ENCODE data around the gene ZSCAN26. TPM values are rescaled to one million over a fixed set of nuclear protein-coding genes. Genes with fewer than 3 reads are reported as not detected.

The ZSCAN26 gene
- total RNA-seq, 1 experiment from 2014 or later: 9.0 TPM

DNA sequence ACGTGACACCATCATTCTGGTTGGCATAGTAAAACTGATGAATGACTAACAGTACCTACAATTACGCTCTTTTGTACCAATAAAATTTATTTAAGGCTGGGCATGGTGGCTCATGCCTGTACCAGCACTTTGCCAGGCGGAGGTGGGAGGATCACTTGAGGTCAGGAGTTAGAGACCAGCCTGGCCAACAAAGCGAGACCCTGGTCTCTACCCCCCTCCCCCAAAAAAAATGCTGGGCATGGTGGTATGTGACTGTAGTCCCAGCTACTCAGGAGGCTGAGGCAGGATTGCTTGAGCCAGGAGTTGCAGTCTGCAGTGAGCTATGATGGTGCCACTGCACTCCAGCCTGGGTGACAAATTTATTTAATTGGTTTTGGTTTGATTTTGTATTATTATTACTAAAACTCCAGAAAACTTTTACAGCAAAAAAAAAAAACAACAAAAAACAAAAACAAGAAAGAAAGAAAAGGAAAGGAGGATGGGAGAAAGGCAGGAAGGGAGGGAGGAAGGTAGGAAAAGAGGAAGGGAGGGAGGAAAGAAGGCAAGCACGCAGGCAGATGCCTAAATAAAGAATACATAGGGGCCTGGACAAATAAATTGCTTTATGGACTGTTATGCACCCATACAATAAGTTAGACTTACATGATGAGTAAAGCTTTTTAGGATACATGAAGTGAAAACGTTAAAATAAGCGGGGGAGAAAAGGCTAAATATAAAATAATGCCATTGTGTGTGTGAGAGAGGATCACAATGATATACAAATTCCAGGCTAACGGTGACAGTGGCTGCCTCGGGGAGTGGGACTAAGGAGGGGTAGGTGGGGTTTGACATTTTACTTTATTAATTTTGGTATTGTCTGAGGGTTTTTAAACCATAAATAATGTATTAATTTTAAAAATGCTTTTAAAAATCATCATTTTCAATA lies 42.5 kb upstream of the ZSCAN26 start:
- Histone ChIP-seq H3K27me3 (ENCODE audit: insufficient read depth, low read length) (peaks cover 6% of the 10 kb centered on the region; the same call in 1 of the 2 replicates), H3K79me2 (ENCODE audit: insufficient read depth, low read length) (no peaks in the 10 kb centered on the region), H3K23me2 (ENCODE audit: insufficient read length, low read depth, low read length, poor library complexity, severe bottlenecking) (peaks cover 7% of the 10 kb centered on the region), H2AFZ (ENCODE audit: low read length) (peak overlapping the region; percentile 52), H3K14ac (ENCODE audit: insufficient read depth, low read length) (no peak overlapping the region), H3K9me3 (ENCODE audit: control insufficient read depth, low read depth, low read length) (no peaks in the 10 kb centered on the region), H3K56ac (ENCODE audit: insufficient read length, low read depth, low read length) (no peak overlapping the region), H3K23ac (ENCODE audit: insufficient read length, low read depth, low read length) (no peak overlapping the region), H4K20me1 (ENCODE audit: control insufficient read depth, insufficient read depth, insufficient read length) (no peaks in the 10 kb centered on the region), H3K4me2 (ENCODE audit: insufficient read depth, insufficient read length, low read length) (peak overlapping the region; percentile 78), H3K79me1 (ENCODE audit: insufficient read depth, low read depth, low read length, poor library complexity, severe bottlenecking) (no peaks in the 10 kb centered on the region), H3T11ph (ENCODE audit: low read length) (no peak overlapping the region), H4K8ac (replicated peaks; ENCODE audit: insufficient read length, low read depth, low read length) (no peak overlapping the region), H2BK12ac (ENCODE audit: insufficient read length, low read depth, low read length) (no peak overlapping the region), H3K4ac (ENCODE audit: low read depth, low read length) (no peak overlapping the region), H4K5ac (ENCODE audit: insufficient read length, low read depth, low read length) (no peak overlapping the region), H3K18ac (ENCODE audit: insufficient read length, low read depth, low read length) (no peak overlapping the region), H3K4me1 (ENCODE audit: insufficient read depth, low read length) (no peaks in the 10 kb centered on the region), H2BK20ac (ENCODE audit: low read depth, low read length, poor library complexity, severe bottlenecking) (no peak overlapping the region), H4K91ac (ENCODE audit: insufficient read length, low read depth, low read length) (no peak overlapping the region), H2BK5ac (ENCODE audit: insufficient read length, low read length) (no peak overlapping the region), H2AK5ac (ENCODE audit: insufficient read length, low read length) (no peak overlapping the region), H2BK15ac (ENCODE audit: low read depth, low read length) (no peak overlapping the region), H2BK120ac (ENCODE audit: low read depth, low read length, poor library complexity, severe bottlenecking) (no peak overlapping the region), H3K9ac (ENCODE audit: extremely low read depth, insufficient read length, low read length) (peak overlapping the region; percentile 69), H3K27ac (ENCODE audit: insufficient read length, low read depth, low read length) (no peak overlapping the region)
- Mint-ChIP-seq H3K4me3 (peak overlapping the region; percentile 86 to 96), H3K27ac (peak overlapping the region in 1 of 3 experiments; percentile 31; a peak in 2 of 7 replicates), H3K36me3 (ENCODE audit: insufficient read depth in 1 of 3, low read depth in 3 of 3) (peaks cover 22 to 24% (median 24%) of the 10 kb centered on the region in 3 experiments; a peak in 6 of 7 replicates), H3K27me3 (ENCODE audit: low read depth) (peaks cover 50% of the 10 kb centered on the region), H3K4me1 (peaks cover 8 to 11% of the 10 kb centered on the region in 2 experiments), H3K9me3 (no peaks in the 10 kb centered on the region)
- TF ChIP-seq, protein P1, sequence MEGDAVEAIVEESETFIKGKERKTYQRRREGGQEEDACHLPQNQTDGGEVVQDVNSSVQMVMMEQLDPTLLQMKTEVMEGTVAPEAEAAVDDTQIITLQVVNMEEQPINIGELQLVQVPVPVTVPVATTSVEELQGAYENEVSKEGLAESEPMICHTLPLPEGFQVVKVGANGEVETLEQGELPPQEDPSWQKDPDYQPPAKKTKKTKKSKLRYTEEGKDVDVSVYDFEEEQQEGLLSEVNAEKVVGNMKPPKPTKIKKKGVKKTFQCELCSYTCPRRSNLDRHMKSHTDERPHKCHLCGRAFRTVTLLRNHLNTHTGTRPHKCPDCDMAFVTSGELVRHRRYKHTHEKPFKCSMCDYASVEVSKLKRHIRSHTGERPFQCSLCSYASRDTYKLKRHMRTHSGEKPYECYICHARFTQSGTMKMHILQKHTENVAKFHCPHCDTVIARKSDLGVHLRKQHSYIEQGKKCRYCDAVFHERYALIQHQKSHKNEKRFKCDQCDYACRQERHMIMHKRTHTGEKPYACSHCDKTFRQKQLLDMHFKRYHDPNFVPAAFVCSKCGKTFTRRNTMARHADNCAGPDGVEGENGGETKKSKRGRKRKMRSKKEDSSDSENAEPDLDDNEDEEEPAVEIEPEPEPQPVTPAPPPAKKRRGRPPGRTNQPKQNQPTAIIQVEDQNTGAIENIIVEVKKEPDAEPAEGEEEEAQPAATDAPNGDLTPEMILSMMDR (conservative IDR thresholded peaks at IDR 0.05): no peak
- DNase-seq: no peak
- WGBS (ENCODE audit: extremely low coverage, insufficient read length, low lambda C conversion rate): no CpG with 5 or more reads among the region's 9 CpGs
